HEK293 (cell line): ENCODE measurements around the gene AXIN1.

ENCODE experiments used
- CTCF ChIA-PET: fragments of 350-600 bp; formaldehyde crosslinking; extraction: SDS; loops from one replicate; lab custom pipeline; 2021; ENCODE audit warnings: antibody characterized with exemption; lab: Yijun Ruan, JAX
- POLR2A ChIA-PET: fragments of 300-600 bp; formaldehyde crosslinking; extraction: SDS; loops from one replicate; lab custom pipeline; 2020; ENCODE audit warnings: antibody characterized with exemption, inconsistent platforms; lab: Yijun Ruan, JAX
- H3K27ac ChIP-seq: fragments of 200-500 bp; sonication (Bioruptor generic); 2 replicates; pipeline ENCODE4 v1.5.1; 2014; ENCODE audit warnings: low read depth, low read length, control low read depth, inconsistent platforms; ENCODE audit errors: extremely low read depth
- H3K36me3 ChIP-seq, 2 experiments: fragments of 200-500 bp in 1 of 2; sonication (Bioruptor generic) in 1 of 2; 1 replicate in 1 of 2; 2 replicates in 1 of 2; pipeline ENCODE4 v1.5.1; 2014 to 2017; ENCODE audit warnings: inconsistent platforms in 2 of 2, low read length in 2 of 2; ENCODE audit not compliant: control insufficient read depth in 2 of 2, insufficient read depth in 1 of 2
- H3K4me1 ChIP-seq: fragments of 200-500 bp; sonication (Bioruptor generic); 2 replicates; pipeline ENCODE4 v1.5.1; 2014; ENCODE audit warnings: mild to moderate bottlenecking, low read length, inconsistent platforms; ENCODE audit not compliant: control insufficient read depth, insufficient read depth
- H3K4me3 ChIP-seq: 2 replicates; pipeline ENCODE4 v1.5.1; 2011; ENCODE audit warnings: low read depth, mild to moderate bottlenecking, control low read depth, low read length, moderate library complexity
- H3K9me3 ChIP-seq: fragments of 200-500 bp; sonication (Bioruptor generic); 2 replicates; pipeline ENCODE4 v1.5.1; 2014; ENCODE audit warnings: low read depth, low read length, inconsistent platforms; ENCODE audit not compliant: control insufficient read depth, insufficient read depth
- ATF2 ChIP-seq: fragments of 450-650 bp; formaldehyde crosslinking; IDR thresholded peaks from 2 replicates; pipeline ENCODE4 v1.5.1; 2016; ENCODE audit warnings: missing biosample characterization, missing genetic modification characterization, low read depth
- CTCF ChIP-seq: fragments of 450-650 bp; formaldehyde crosslinking; IDR thresholded peaks from 2 replicates; pipeline ENCODE4 v1.5.1; 2016; ENCODE audit warnings: missing biosample characterization, missing genetic modification characterization
- GLI2 ChIP-seq: fragments of 450-650 bp; formaldehyde crosslinking; IDR thresholded peaks from 2 replicates; pipeline ENCODE4; 2017; ENCODE audit warnings: missing biosample characterization, missing genetic modification characterization, low read depth, borderline replicate concordance
- GLI4 ChIP-seq: fragments of 450-650 bp; formaldehyde crosslinking; IDR thresholded peaks from 2 replicates; pipeline ENCODE4 v1.5.1; 2016; ENCODE audit warnings: missing biosample characterization, missing genetic modification characterization
- GLIS1 ChIP-seq: fragments of 450-650 bp; formaldehyde crosslinking; IDR thresholded peaks from 2 replicates; pipeline ENCODE4 v1.5.1; 2016; ENCODE audit warnings: missing biosample characterization, missing genetic modification characterization
- HOXD13 ChIP-seq: sonication (generic); formaldehyde crosslinking; IDR thresholded peaks from 2 replicates; pipeline ENCODE4 v1.8.0; 2022; ENCODE audit warnings: missing genetic modification reagents, borderline replicate concordance
- IKZF3 ChIP-seq: fragments of 450-650 bp; IDR thresholded peaks from 2 replicates; pipeline ENCODE4 v1.5.0; 2018; ENCODE audit warnings: missing biosample characterization, mild to moderate bottlenecking, missing genetic modification characterization, moderate library complexity
- KLF1 ChIP-seq: fragments of 450-650 bp; formaldehyde crosslinking; IDR thresholded peaks from 2 replicates; pipeline ENCODE4 v1.5.1; 2016; ENCODE audit warnings: missing biosample characterization, missing genetic modification characterization
- KLF16 ChIP-seq: fragments of 450-650 bp; formaldehyde crosslinking; IDR thresholded peaks from 2 replicates; pipeline ENCODE4 v1.5.1; 2017; ENCODE audit warnings: missing biosample characterization, missing genetic modification characterization
- KLF17 ChIP-seq: fragments of 450-650 bp; formaldehyde crosslinking; IDR thresholded peaks from 2 replicates; pipeline ENCODE4 v1.5.1; 2016; ENCODE audit warnings: missing biosample characterization, missing genetic modification characterization
- OVOL3 ChIP-seq: fragments of 450-650 bp; formaldehyde crosslinking; IDR thresholded peaks from 2 replicates; pipeline ENCODE4 v1.5.1; 2016; ENCODE audit warnings: missing biosample characterization, missing genetic modification characterization
- SCRT2 ChIP-seq: fragments of 450-650 bp; formaldehyde crosslinking; IDR thresholded peaks from 2 replicates; pipeline ENCODE4 v1.5.1; 2016; ENCODE audit warnings: missing biosample characterization, missing genetic modification characterization
- SP2 ChIP-seq: fragments of 450-650 bp; formaldehyde crosslinking; IDR thresholded peaks from 2 replicates; pipeline ENCODE4 v1.5.1; 2016; ENCODE audit warnings: missing biosample characterization, missing genetic modification characterization
- YY1 ChIP-seq: fragments of 450-650 bp; formaldehyde crosslinking; IDR thresholded peaks from 2 replicates; pipeline ENCODE4 v1.5.1; 2018; ENCODE audit warnings: missing biosample characterization, missing genetic modification characterization
- ZFP37 ChIP-seq: fragments of 450-650 bp; formaldehyde crosslinking; IDR thresholded peaks from 2 replicates; pipeline ENCODE4 v1.5.1; 2016; ENCODE audit warnings: missing biosample characterization, missing genetic modification characterization
- ZNF26 ChIP-seq: fragments of 450-650 bp; formaldehyde crosslinking; IDR thresholded peaks from 2 replicates; pipeline ENCODE4 v1.5.1; 2016; ENCODE audit warnings: missing biosample characterization, missing genetic modification characterization
- ZNF366 ChIP-seq: fragments of 450-650 bp; formaldehyde crosslinking; conservative IDR thresholded peaks from 2 replicates; pipeline ENCODE4 v1.5.1; 2016; ENCODE audit warnings: missing biosample characterization, missing genetic modification characterization
- ZNF529 ChIP-seq: fragments of 450-650 bp; formaldehyde crosslinking; IDR thresholded peaks from 2 replicates; pipeline ENCODE4 v1.5.1; 2017; ENCODE audit warnings: missing genetic modification characterization, missing biosample characterization; ENCODE audit not compliant: insufficient replicate concordance
- ZNF660 ChIP-seq: fragments of 450-650 bp; IDR thresholded peaks from 2 replicates; pipeline ENCODE4 v1.5.1; 2018; ENCODE audit warnings: missing biosample characterization, mild to moderate bottlenecking, missing genetic modification characterization
- ZNF747 ChIP-seq: fragments of 450-650 bp; formaldehyde crosslinking; IDR thresholded peaks from 2 replicates; pipeline ENCODE4 v1.5.1; 2016; ENCODE audit warnings: missing biosample characterization, missing genetic modification characterization
- ZNF76 ChIP-seq: fragments of 450-650 bp; formaldehyde crosslinking; IDR thresholded peaks from 2 replicates; pipeline ENCODE4; 2016; ENCODE audit warnings: low read depth, missing biosample characterization, missing genetic modification characterization, borderline replicate concordance
- ZNF785 ChIP-seq: fragments of 450-650 bp; formaldehyde crosslinking; IDR thresholded peaks from 2 replicates; pipeline ENCODE4 v1.5.1; 2016; ENCODE audit warnings: missing biosample characterization, missing genetic modification characterization
- ZNF792 ChIP-seq: fragments of 450-650 bp; formaldehyde crosslinking; IDR thresholded peaks from 2 replicates; pipeline ENCODE4 v1.5.1; 2016; ENCODE audit warnings: missing biosample characterization, missing genetic modification characterization

AXIN1 gene

GRCh38 chr16:381012-381788 is 28.7 kb upstream of the AXIN1 start (continued):
- TF ChIP-seq KLF17 (tag by site-specific recombination) (peak; percentile 64), ZFP37 (tag by site-specific recombination) (no peak)

- Histone ChIP-seq H3K9me3 (no peaks in the 10 kb centered on the region), H3K27ac (peak overlapping the region; percentile 49; the same call in 1 of the 2 replicates), H3K36me3 (peaks cover 0 to 19% of the 10 kb centered on the region in 2 experiments; a peak in 1 of 3 replicates), H3K4me3 (peak overlapping the region; percentile 67), H3K4me1 (no peaks in the 10 kb centered on the region)
- POLR2A ChIA-PET: interaction anchor here (1.0 to 2.9 kb wide), 2 partner anchors 10 to 21 kb away, joined by 3 to 10 read pairs; partner anchors contain the start of genes DECR2 and MRPL28
- TF ChIP-seq ZNF747: no peak
- no peak for TF ChIP-seq ZNF26 (tag by site-specific recombination)
- TF ChIP-seq SCRT2 (tag by site-specific recombination): no peak
- TF ChIP-seq ZNF792 (tag by site-specific recombination): no peak
- CTCF ChIA-PET: no interaction called here
Observed at GRCh38 chr16:380762-381011, 28.2 kb upstream of the AXIN1 start.

- ChIA-PET POLR2A (interaction anchor here (0.6 to 2.9 kb wide), 4 partner anchors 10 to 70 kb away, joined by 3 to 10 read pairs (median 4); partner anchors contain the start of gene MRPL28), CTCF (no interaction called here)
- Histone ChIP-seq H3K4me3 (peak overlapping the region; percentile 67; the same call in 1 of the 2 replicates), H3K27ac (no peak overlapping the region), H3K4me1 (no peaks in the 10 kb centered on the region), H3K36me3 (peaks cover 0 to 21% of the 10 kb centered on the region in 2 experiments; a peak in 1 of 3 replicates), H3K9me3 (no peaks in the 10 kb centered on the region)
- TF ChIP-seq ZNF660 (tag by site-specific recombination) (no peak), ZNF366 (tag by site-specific recombination) (no peak), IKZF3 (tag by site-specific recombination) (no peak), KLF17 (tag by site-specific recombination) (no peak), OVOL3 (tag by site-specific recombination) (no peak), GLIS1 (tag by site-specific recombination) (no peak), SP2 (tag by site-specific recombination) (no peak), GLI4 (tag by site-specific recombination) (no peak), KLF16 (no peak), YY1 (no peak), ZNF785 (no peak), HOXD13 (no peak), ATF2 (tag by site-specific recombination) (no peak), KLF1 (tag by site-specific recombination) (no peak), ZNF76 (tag by site-specific recombination) (no peak), ZNF529 (no peak), CTCF (tag by site-specific recombination) (no peak), GLI2 (tag by site-specific recombination) (no peak)
Observed at GRCh38 chr16:379961-380761, 27.6 kb upstream of the AXIN1 start.
